ENCODE measurements around the gene RBM14. TPM values are rescaled to one million over a fixed set of nuclear protein-coding genes. Genes with fewer than 3 reads are reported as not detected.

RBM14 gene
- total RNA-seq, 4 donors from 2014 or later = 38.3 to 74.2 (median 55.7) TPM

DNA sequence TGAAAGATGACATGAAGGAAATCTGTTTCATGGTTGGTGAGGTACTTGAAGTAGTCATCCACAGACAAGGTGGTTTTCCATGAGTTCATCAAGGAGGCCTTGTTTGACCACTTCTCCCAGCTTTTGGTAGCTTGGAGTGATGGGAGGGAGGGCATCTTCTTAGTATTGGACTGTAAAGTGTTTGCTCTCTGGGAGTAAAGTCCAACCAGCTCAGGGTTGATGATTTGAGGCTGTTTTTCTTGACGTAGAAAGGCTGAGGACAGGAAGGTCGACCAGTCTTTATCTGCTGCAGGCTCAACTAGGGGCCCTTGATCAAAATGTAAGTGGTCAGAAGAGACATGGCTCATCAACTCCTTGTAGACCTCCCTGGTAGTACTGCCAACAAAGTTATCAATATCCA, 25.3 kb upstream of the RBM14 start:
- TF ChIP-seq, protein P1, sequence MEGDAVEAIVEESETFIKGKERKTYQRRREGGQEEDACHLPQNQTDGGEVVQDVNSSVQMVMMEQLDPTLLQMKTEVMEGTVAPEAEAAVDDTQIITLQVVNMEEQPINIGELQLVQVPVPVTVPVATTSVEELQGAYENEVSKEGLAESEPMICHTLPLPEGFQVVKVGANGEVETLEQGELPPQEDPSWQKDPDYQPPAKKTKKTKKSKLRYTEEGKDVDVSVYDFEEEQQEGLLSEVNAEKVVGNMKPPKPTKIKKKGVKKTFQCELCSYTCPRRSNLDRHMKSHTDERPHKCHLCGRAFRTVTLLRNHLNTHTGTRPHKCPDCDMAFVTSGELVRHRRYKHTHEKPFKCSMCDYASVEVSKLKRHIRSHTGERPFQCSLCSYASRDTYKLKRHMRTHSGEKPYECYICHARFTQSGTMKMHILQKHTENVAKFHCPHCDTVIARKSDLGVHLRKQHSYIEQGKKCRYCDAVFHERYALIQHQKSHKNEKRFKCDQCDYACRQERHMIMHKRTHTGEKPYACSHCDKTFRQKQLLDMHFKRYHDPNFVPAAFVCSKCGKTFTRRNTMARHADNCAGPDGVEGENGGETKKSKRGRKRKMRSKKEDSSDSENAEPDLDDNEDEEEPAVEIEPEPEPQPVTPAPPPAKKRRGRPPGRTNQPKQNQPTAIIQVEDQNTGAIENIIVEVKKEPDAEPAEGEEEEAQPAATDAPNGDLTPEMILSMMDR (IDR thresholded peaks at IDR 0.05) = no peak
- DNase-seq (ENCODE audit: low spot score) = no peak
- ATAC-seq (ENCODE audit: low FRiP score) = no peak

- TF ChIP-seq, protein P1 (IDR thresholded peaks at IDR 0.05) = peak in 2 of 3 donors; percentile 19 to 29
- DNase-seq (ENCODE audit: low spot score) (peak; percentile 97), ATAC-seq (ENCODE audit: low FRiP score) (peak; percentile 98)
These were observed 23.8 kb upstream of the RBM14 start, which contains the start of the genes CCDC87 and CCS for GRCh38 chr11:66592457-66593302. Gene CCDC87 (minus strand): TSS chr11:66593063. CDS start chr11:66593015, 48 bp downstream. Gene CCS (plus strand): TSS chr11:66593185. CDS start chr11:66593262, 77 bp downstream.

DNA sequence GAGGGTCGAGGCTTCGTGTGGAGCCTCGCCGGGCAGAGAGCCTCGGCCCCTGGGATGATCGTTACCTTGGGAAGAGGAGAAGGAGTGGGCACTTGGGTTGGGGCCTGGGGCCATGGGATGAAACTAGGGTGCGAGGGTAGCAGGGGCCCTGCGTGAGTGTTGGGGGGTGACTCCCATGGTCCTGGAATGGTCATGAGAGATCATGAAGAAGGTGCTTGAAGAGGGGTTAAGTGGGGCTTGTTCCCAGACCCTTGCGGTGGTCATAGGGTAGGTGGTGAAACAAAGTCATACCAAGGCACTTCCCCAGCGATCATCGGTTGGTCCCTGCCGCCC, 23.2 kb upstream of the RBM14 start:
- DNase-seq (ENCODE audit: low spot score) = no peak
- ATAC-seq (ENCODE audit: low FRiP score) = no peak
- TF ChIP-seq, protein P1 (IDR thresholded peaks at IDR 0.05) = no peak

DNA sequence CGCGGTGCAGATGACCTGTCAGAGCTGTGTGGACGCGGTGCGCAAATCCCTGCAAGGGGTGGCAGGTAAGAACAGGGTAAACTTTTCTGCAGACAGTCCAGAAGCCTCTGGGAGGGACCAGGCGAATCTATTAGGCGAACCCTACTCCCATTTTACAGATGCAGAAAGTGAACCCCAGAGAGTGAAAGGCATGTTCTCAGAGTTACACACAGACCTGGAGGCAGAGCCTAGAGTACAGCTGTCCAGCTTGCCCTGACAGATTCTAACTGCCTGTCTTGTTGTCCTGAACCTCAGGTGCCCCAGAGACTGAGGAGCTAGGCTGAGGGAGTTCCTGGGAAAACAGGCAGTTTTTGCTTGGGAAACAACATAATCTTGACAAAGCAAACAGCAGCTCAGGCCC, 22.8 kb upstream of the RBM14 start:
- DNase-seq (ENCODE audit: low spot score) = no peak
- ATAC-seq (ENCODE audit: low FRiP score) = no peak
- TF ChIP-seq, protein P1 (IDR thresholded peaks at IDR 0.05) = no peak

DNA sequence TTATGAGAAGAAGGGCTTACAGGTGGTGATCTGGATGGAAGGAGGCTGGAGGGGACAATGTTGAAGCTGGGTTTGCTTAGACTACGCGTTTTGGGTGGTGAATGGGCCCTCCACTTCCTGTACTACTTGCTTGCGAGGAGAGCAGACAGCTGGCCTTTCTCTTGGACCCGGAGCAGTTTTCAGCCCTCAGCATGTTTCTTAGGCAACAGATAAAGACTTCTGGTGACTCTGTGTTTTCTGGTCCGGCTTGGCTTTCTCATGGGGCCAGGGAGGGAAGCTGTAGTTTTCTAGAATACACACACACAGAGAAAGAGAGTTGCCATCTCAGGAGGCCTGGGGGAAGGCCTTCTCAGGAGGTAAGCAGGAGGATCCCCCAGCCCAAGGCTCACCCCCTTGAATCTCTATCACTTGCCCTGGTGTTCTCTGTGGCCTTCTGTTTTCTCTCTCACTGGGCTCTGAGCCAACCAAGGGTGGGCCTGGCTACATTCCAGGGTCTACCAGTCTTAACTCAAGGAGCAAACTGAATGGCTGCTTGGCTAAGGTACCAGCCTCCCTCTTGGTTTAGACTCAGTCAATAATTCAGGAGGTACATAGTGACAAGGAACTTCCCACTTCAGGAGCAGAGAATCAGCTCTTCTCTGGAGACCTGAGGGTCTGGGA, 21.1 kb upstream of the RBM14 start:
- ATAC-seq (ENCODE audit: low FRiP score) = no peak
- TF ChIP-seq, protein P1 (IDR thresholded peaks at IDR 0.05) = no peak
- DNase-seq (ENCODE audit: low spot score) = no peak

GRCh38 chr11:66598993-66599392, 17.4 kb upstream of the RBM14 start:
- TF ChIP-seq, protein P1 (IDR thresholded peaks at IDR 0.05) = no peak
- ATAC-seq (ENCODE audit: low FRiP score) (no peak), DNase-seq (ENCODE audit: low spot score) (no peak)

All from omental fat pad (tissue), 4 donors.